K562 (cell line): ENCODE data around the gene SCN4A. TPM values are rescaled to one million over a fixed set of nuclear protein-coding genes. Genes with fewer than 3 reads are reported as not detected.
A peak's percentile ranks its signal among the peaks of the same experiment; 100 is the strongest.

Experiments used
- ATAC-seq: fragments of 200-7000 bp; cut with Tn5 transposase; 3 replicates; pipeline ENCODE4 v1.9.1; 2020; ENCODE audit warnings: moderate library complexity
- BruUV-seq: library from RNA; stranded (reverse); fragments of 400-500 nt; replicated peaks from 2 replicates; lab custom pipeline; 2021; lab: Mats Ljungman, UMichigan
- CTCF ChIA-PET: fragments of 300-600 bp; formaldehyde crosslinking; extraction: SDS; loops from one replicate; lab custom pipeline; 2021; ENCODE audit warnings: low intra/inter-chr PET ratio; lab: Yijun Ruan, JAX
- POLR2A ChIA-PET: fragments of 300-600, 350-650 bp; sonication (Branson Sonifier 250); formaldehyde crosslinking; extraction: SDS; loops from one replicate; lab custom pipeline; 2021; ENCODE audit warnings: antibody characterized with exemption, inconsistent platforms; lab: Yijun Ruan, JAX
- DNase-seq, 4 experiments: peaks; one replicate each; pipeline versions ENCODE4 v3.0.0 to v3.0.0-alpha.2; 2011 to 2018; ENCODE audit warnings: low spot score in 3 of 4, mixed read lengths in 3 of 4; ENCODE audit errors: extremely low read depth in 1 of 4
- FAIRE-seq: peaks from 2 replicates; lab custom pipeline; 2011; peaks lifted over from hg19 to GRCh38; lab: Jason Lieb, UNC
- H2AFZ ChIP-seq: 2 replicates; pipeline ENCODE4 v1.6.0; 2011; ENCODE audit warnings: low read depth, low read length, control low read depth, inconsistent platforms
- H3K27ac ChIP-seq: fragments of 200-600 bp; 3 replicates; pipeline ENCODE4 v1.8.0; 2011; ENCODE audit warnings: low read depth, mild to moderate bottlenecking, control low read depth, inconsistent platforms, low read length, moderate library complexity, mixed read lengths; ENCODE audit errors: extremely low read depth
- H3K27me3 ChIP-seq, 2 experiments: fragments of 300-600 bp in 1 of 2; 2 replicates in 1 of 2; 3 replicates in 1 of 2; pipeline versions ENCODE4 v1.6.0 to v1.8.0; 2011; ENCODE audit warnings: inconsistent platforms in 2 of 2, low read length in 2 of 2, mild to moderate bottlenecking in 1 of 2, mixed read lengths in 1 of 2, moderate library complexity in 1 of 2; ENCODE audit not compliant: control insufficient read depth in 2 of 2, insufficient read depth in 2 of 2
- H3K36me3 ChIP-seq: fragments of 300-600 bp; 3 replicates; pipeline ENCODE4 v1.8.0; 2011; ENCODE audit warnings: mild to moderate bottlenecking, low read length, inconsistent platforms; ENCODE audit not compliant: control insufficient read depth, insufficient read depth
- H3K4me1 ChIP-seq, 2 experiments: fragments of 200-600 bp in 1 of 2; replicated peaks in 1 of 2; 2 replicates in 1 of 2; 3 replicates in 1 of 2; pipeline versions ENCODE4 v1.5.1 to v1.8.0; 2011; ENCODE audit warnings: inconsistent platforms in 2 of 2, low read length in 2 of 2, mild to moderate bottlenecking in 1 of 2, mixed read lengths in 1 of 2, moderate library complexity in 1 of 2; ENCODE audit not compliant: control insufficient read depth in 2 of 2, insufficient read depth in 2 of 2
- H3K4me2 ChIP-seq: 2 replicates; pipeline ENCODE4 v1.6.1; 2011; ENCODE audit warnings: low read length, control low read depth, inconsistent platforms, mixed read lengths; ENCODE audit not compliant: insufficient read depth
- H3K4me3 ChIP-seq: fragments of 200-600 bp; sonication (generic), shearing (Covaris generic); 2 replicates; pipeline ENCODE4 v1.5.1; 2016; ENCODE audit warnings: control low read depth, inconsistent platforms
- H3K79me2 ChIP-seq: fragments of 200-600 bp; 3 replicates; pipeline ENCODE4 v1.8.0; 2011; ENCODE audit warnings: low read length, inconsistent platforms; ENCODE audit not compliant: control insufficient read depth, insufficient read depth
- H3K9ac ChIP-seq, 2 experiments: 2 replicates each; pipeline versions ENCODE4 v1.6.0 to v1.6.1; 2011; ENCODE audit warnings: low read depth in 2 of 2, low read length in 2 of 2, control low read depth in 1 of 2, inconsistent platforms in 1 of 2, mild to moderate bottlenecking in 1 of 2, mixed read lengths in 1 of 2; ENCODE audit not compliant: insufficient read depth in 1 of 2
- H3K9me1 ChIP-seq: one replicate; pipeline ENCODE4 v1.6.0; 2011; ENCODE audit warnings: inconsistent platforms, mild to moderate bottlenecking, low read length, moderate library complexity; ENCODE audit not compliant: control insufficient read depth, insufficient read depth
- H3K9me3 ChIP-seq: replicated peaks from 2 replicates; pipeline ENCODE4 v1.5.1; 2011; ENCODE audit warnings: low read depth, low read length, inconsistent platforms; ENCODE audit not compliant: control insufficient read depth, insufficient read depth
- H4K20me1 ChIP-seq: replicated peaks from 2 replicates; pipeline ENCODE4 v1.6.1; 2011; ENCODE audit warnings: low read length, inconsistent platforms, mixed read lengths; ENCODE audit not compliant: control insufficient read depth, insufficient read depth
- BHLHE40 ChIP-seq: IDR thresholded peaks from 2 replicates; pipeline ENCODE4 v1.6.1; 2011; ENCODE audit warnings: low read length, improper control_type of control experiment
- DNMT1 ChIP-seq: fragments of 450-650 bp; IDR thresholded peaks from 2 replicates; pipeline ENCODE4 v1.6.1; 2016; ENCODE audit warnings: antibody characterized with exemption, mild to moderate bottlenecking
- HMGN3 ChIP-seq: IDR thresholded peaks from 2 replicates; pipeline ENCODE4 v1.6.1; 2011; ENCODE audit warnings: borderline replicate concordance, low read depth, mild to moderate bottlenecking, mixed read lengths, low read length; ENCODE audit not compliant: insufficient read length; ENCODE audit errors: extremely low read depth
- SMAD2 ChIP-seq: fragments of 150-350 bp; IDR thresholded peaks from 2 replicates; pipeline ENCODE4 v1.6.1; 2014; ENCODE audit warnings: low read depth, mild to moderate bottlenecking, low read length
- TFAP4 ChIP-seq: sonication (generic); formaldehyde crosslinking; IDR thresholded peaks from 2 replicates; pipeline ENCODE4 v1.8.0; 2022; ENCODE audit warnings: missing genetic modification reagents, mild to moderate bottlenecking, moderate library complexity, borderline replicate concordance
- WGBS: fragments of 100-300 bp; shearing (Covaris generic); methylation state at CpG from one replicate; pipeline ENCODE4 v1.1.6; 2016; ENCODE audit warnings: low coverage, mixed read lengths; ENCODE audit not compliant: insufficient coverage; ENCODE audit errors: missing lambda C conversion rate; 5-methylcytosine and 5-hydroxymethylcytosine counted together
- in situ Hi-C: fragments of 300-500 bp; cut with MboI; formaldehyde crosslinking; loops from 4 replicates; pipeline ENCODE4 v1.15.0; 2018; ENCODE audit warnings: inconsistent platforms, mixed read lengths
- intact Hi-C: fragments of 100-400 bp; cut with micrococcal nuclease; formaldehyde crosslinking; loops from 2 replicates; pipeline ENCODE4 v1.14.2; 2022
- polyA plus RNA-seq, 8 experiments: library from polyadenylated mRNA; depleted of rRNA in 4 of 8; stranded (reverse) in 5 of 8; unstranded in 3 of 8; fragments of >200 nt; fragmentation: Nextera tagmentation in 2 of 8; fragmentation: Illumina TruSeq in 1 of 8; extraction: Ambion mirVana in 2 of 8; extraction: Trizol in 1 of 8; gene quantifications; 2 replicates each; pipeline versions ENCODE4 v1.2.1 to v1.2.3, GENCODE V29; 2011 to 2014; ENCODE audit warnings: inconsistent platforms in 1 of 8, missing spikeins in 1 of 8
- total RNA-seq, 7 experiments: library from RNA; depleted of rRNA in 6 of 7; stranded (reverse); fragments of >200 nt in 6 of 7; fragmentation: Illumina TruSeq in 2 of 7; extraction: Trizol in 2 of 7; gene quantifications; 2 replicates each; pipeline versions ENCODE4 v1.2.1 to v1.2.3, GENCODE V29; 2011 to 2021; ENCODE audit warnings: low replicate concordance in 1 of 7
- TF ChIP-seq, protein P1 (sequence below): fragments of 200-800 bp; sonication (Bioruptor generic); IDR thresholded peaks from 2 replicates; pipeline ENCODE4 v1.6.1; 2017; ENCODE audit warnings: missing genetic modification characterization, missing compliant biosample characterization

Gene SCN4A
- total and polyA plus RNA-seq, 9 of the 15 experiments (the other 6 are each of a cell fraction or from before 2014, with no cell fraction given): 0.29 to 2.6 (median 1.4) TPM

GRCh38 chr17:63984651-63985386, 12.1 kb upstream of the SCN4A start:
- Histone ChIP-seq H3K27ac (no peak overlapping the region), H3K4me2 (no peak overlapping the region)
- CTCF ChIA-PET: no interaction called here
- TF ChIP-seq SMAD2 (no peak), DNMT1 (no peak), BHLHE40 (peak; percentile 68), HMGN3 (no peak), TFAP4 (peak; percentile 97)
- TF ChIP-seq, protein P1, sequence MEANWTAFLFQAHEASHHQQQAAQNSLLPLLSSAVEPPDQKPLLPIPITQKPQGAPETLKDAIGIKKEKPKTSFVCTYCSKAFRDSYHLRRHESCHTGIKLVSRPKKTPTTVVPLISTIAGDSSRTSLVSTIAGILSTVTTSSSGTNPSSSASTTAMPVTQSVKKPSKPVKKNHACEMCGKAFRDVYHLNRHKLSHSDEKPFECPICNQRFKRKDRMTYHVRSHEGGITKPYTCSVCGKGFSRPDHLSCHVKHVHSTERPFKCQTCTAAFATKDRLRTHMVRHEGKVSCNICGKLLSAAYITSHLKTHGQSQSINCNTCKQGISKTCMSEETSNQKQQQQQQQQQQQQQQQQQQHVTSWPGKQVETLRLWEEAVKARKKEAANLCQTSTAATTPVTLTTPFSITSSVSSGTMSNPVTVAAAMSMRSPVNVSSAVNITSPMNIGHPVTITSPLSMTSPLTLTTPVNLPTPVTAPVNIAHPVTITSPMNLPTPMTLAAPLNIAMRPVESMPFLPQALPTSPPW (CRISPR knock-in tag): peak; percentile 86

More at GRCh38 chr17:63984651-63985386, 12.1 kb upstream of the SCN4A start:
- FAIRE-seq (peak; percentile 69), ATAC-seq (peak; percentile 71), DNase-seq (peak in 3 of 4 experiments; percentile 48 to 51 (median 48))
- in situ Hi-C loops: no loop called here
- Histone ChIP-seq H3K9me1 (no peaks in the 10 kb centered on the region), H3K79me2 (no peaks in the 10 kb centered on the region), H3K9me3 (no peaks in the 10 kb centered on the region; the same call in none of the 2 replicates), H3K9ac (no peak overlapping the region), H3K27me3 (peaks cover 0 to 6% of the 10 kb centered on the region in 2 experiments; a peak in 2 of 5 replicates), H3K36me3 (no peaks in the 10 kb centered on the region), H3K4me1 (peaks cover 7 to 28% of the 10 kb centered on the region in 2 experiments; a peak in 4 of 5 replicates), H2AFZ (peak overlapping the region; percentile 38; the same call in 1 of the 2 replicates), H4K20me1 (no peaks in the 10 kb centered on the region), H3K4me3 (no peak overlapping the region)
- intact Hi-C loops: loop anchor here (1.0 kb wide), 1 partner anchor 66 kb away; no protein-coding TSS in a partner anchor
- WGBS: 33% methylated on average over 12 of the region's 16 CpGs
- no TSS peak for BruUV-seq
- POLR2A ChIA-PET: interaction anchor here (0.6 to 1.3 kb wide), 3 partner anchors 9 to 243 kb away, joined by 3 to 4 read pairs (median 3); no protein-coding TSS in a partner anchor
